Stimulated activated CD4-positive, alpha-beta T cell treated with anti-CD3 and anti-CD28 coated beads, Interleukin-12 subunit alpha, Interleukin-12 subunit beta, amount 100 ng/mL, for 4 hours (primary cell): ENCODE measurements around the gene DCAF16.
"Not testable (repeated sequence)": the region's sequence is repeated elsewhere in the genome, so short reads cannot be mapped to it uniquely, and the experiment has no call there.

ENCODE experiments used
- DNase-seq: peaks from one replicate; pipeline ENCODE4 v3.0.0-alpha.2; 2020

DCAF16 gene

DNA sequence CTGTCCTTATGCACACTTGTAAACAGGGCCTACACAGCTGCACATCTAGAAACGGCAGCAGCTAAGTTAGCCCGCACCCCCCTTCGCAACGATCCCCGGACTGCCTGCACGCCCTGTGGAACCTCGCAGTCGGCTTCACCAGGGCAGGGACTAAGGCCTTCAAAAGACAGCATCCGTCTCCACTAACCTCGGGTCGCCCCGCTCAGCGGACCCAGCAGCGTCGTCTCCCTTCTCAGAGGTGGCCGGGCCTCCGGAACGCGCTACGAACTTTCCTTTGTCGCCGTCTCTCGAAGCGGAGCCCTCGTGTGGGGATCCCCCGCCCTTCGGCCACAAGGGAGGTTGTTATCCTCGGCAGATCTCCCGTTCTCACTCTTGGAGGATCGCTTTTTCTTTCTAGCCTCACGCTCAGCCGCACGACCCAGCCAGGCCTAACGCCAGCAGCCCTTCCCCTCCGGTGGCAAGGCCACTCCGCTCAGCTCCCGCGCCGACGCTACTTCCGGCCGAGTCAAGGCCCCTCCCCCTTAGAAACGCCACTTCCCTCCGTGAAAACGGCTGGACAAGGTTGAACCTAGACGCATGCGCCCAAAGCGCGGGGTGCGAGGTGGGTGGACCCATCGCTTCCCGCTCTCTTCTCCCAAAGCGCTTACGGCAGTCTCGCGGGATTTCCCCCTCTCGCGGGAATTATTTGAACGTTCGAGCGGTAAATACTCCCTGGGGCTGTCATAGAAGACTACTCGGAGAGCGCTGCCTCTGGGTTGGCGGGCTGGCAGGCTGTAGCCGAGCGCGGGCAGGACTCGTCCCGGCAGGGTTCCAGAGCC lies at the start of gene DCAF16, which contains the start of gene NCAPG:
TSS of gene DCAF16 (minus strand) at position 498 of the 818 bp plus-strand sequence. CDS start 6,616 bp downstream, outside the sequence.
TSS of gene NCAPG (plus strand) at position 720 of the 818 bp plus-strand sequence. CDS start 99 bp downstream, outside the sequence.
- peak; percentile 98 for DNase-seq

DNA sequence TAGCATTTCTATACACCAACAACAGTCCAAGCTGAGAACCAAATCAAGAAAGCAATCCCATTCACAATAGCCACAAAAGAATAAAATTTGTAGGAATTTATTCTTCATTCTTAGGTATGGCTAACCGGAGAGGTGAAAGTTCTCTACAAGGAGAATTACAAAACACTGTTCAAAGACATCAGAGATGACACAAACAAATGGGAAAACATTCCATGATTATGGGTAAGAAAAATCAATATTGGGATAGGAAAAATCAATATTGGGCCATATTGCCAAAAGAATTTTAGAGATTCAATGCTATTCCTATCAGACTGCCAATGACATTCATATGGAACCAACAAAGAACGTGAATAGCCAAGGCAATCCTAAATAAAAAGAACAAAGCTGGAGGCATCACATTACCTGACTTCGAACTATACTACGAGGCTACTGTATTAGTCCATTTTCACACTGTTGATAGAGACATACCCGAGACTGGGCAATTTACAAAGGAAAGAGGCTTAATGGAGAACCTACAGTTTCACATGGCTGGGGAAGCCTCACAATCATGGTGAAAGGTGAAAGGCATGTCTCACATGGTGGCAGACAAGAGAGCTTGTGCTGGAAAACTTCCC lies 49.3 kb upstream of the DCAF16 start:
- DNase-seq: no peak

DNA sequence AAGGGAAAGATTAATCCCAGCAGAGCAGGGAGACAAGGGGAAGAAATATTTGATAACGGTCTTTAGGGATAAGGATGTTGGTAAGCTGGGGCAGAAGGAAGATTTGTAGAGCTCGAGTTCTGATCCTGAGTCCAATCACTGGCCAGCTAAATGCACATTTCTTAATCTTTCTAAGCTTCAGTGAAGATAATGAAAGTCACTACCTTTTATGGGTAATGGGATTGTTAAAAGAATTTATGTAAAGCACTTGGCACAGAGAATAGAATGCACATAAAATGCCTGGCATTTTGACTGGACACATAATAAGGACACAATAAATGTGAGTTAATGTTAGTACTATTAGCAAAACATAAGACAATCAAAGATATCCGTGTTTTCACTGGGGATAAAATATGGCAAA lies 43.5 kb upstream of the DCAF16 start:
- no peak for DNase-seq

DNA sequence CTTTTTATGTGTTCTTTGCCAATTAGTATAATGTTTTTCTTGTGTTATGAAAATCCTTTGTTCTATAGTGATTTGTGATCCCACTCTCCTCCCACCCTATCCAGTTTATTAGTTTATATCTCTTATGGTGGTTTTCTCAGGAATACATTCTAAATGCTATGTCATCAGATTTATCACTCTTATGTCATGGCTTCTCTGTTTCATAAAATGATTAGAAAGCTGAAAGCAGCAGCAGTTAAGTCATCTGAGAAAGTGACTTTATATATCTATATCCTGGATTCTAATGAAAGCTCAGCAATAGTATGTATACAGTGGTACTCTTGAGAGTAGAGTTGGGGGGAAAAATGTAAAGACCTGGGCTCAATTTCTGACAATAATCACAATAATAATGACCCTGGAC lies 41.4 kb upstream of the DCAF16 start:
- no peak for DNase-seq

DNA sequence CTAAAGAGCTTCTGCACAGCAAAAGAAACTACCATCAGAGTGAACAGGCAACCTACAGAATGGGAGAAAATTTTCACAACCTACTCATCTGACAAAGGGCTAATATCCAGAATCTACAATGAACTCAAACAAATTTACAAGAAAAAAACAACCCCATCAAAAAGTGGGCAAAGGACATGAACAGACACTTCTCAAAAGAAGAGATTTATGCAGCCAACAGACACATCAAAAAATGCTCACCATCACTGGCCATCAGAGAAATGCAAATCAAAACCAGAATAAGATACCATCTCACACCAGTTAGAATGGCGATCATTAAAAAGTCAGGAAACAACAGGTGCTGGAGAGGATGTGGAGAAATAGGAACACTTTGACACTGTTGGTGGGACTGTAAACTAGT lies 39.7 kb upstream of the DCAF16 start:
- DNase-seq: not testable (repeated sequence)

DNA sequence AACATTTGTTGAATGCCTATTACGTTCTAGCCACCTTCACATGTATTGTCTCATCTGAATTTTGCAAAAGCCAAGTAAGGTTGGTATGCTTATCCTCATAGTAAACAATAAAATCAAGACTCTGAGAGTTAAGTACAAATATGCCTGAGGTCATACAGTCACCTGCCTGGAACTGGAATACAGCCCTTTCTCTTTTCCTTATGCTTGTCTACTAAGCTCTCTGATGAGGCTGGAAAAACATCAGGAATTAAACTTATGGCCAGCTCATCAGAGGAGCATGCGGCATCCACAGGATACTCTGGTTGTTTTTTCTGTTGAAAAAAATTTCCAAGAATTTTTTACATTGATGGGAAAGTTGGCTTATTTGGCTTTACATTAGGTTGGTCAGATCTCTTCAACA lies 35.7 kb upstream of the DCAF16 start:
- no peak for DNase-seq

DNA sequence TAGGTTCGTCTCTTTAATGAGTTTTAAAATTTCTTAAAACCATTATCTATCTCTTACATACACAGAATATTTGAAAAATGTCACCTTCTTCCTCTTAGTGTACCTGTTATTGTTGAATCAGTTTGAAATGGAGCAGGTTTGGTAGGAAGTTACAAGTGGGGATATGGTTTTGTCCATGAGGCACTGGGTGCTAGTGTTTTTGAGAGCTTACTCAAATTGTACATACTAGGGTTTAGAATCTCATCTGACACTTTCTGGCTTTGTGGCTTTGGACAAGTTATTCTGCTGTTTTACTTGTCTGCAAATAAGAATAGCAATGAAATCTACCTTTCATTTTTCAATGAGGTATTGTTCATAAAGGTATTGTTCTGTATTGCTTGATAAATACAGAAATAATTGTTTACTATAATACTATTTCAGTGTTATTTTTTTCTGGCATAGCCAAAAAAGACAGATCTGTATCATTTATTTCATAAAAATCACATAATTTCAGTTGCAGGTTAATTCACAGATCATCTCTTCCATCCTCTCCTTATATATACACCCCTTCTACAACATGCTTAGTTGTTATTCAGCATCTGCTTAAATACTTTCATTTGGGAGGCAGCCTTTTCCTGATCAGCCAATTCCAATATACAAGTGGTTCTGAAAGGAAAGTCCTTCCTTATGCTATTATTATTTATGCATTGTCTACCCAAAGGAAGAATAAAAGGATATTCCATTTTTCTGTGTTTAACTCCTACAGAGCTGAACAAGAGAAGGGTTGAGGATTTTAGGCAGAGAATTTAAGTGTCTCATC lies 13.5 kb upstream of the DCAF16 start:
- DNase-seq: no peak

DNA sequence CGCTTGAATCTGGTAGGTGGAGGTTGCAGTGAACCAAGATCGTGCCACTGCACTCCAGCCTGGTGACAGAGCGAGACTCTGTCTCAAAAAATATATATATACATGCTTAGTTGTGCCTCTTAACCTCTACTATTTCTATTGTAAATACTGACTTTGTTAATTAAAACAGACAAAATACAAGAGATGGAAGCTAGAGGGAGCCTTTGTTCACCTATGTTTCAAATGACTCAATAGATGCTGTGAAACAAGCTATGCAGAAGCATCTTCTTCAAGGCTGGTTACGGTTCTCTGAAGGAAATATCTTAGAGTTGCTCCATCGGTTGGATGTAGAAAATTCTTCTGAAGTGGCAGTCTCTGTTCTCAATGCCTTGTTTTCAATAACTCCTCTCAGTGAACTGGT lies 6.5 kb upstream of the DCAF16 start:
- DNase-seq: no peak

DNA sequence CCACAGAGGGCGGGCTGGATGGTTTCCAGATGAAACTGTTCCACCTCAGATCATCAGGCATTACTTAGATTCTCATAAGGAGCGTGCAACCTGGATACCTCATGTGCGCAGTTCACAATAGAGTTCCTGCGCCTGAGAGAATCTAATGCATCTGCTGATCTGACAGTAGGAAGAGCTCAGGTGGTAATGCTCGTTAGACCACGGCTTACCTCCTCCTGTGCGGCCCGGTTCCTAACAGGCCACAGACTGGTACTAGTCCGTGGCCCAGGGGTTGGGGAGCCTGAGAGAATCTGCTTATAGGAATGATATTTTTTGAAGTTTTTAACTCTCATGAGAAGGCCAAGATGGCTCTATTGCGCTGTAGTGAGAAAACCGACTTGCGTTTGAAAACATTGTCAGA lies 5.6 kb upstream of the DCAF16 start:
- DNase-seq: no peak

DNA sequence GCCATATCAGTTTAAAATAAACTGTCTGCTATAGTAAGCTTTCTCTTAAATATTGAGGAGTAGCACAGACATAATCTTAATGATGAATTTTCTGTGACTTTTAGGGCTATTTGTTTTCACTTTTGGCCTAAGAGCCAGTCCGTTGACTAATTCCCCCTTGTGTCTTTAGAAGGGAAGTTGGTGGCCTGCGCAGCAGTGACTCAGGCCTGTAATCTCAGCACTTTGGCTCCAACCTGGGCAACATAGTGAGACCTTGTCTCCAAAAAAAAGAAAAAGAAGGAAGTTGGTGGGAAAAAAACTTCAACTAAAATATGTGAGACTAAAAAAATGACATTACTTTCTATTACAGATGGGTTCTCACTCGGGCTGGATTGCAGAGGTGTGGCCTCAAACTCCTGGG lies 3.6 kb upstream of the DCAF16 start:
- no peak for DNase-seq

DNA sequence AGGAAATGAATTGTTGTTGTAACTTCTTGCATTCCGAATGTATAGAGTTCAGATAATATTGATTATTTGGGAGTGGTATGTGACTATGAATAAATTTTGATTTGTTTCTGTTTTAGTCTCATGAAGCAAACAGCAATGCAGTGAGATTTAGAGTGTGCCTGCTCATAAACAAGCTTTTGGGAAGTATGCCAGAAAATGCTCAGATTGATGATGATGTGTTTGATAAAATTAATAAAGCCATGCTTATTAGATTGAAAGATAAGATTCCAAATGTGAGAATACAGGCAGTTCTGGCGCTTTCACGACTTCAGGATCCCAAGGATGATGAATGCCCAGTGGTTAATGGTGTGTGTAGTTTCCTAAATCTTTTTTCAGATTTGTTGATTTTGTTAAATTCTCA lies 2.2 kb upstream of the DCAF16 start:
- DNase-seq: no peak

DNA sequence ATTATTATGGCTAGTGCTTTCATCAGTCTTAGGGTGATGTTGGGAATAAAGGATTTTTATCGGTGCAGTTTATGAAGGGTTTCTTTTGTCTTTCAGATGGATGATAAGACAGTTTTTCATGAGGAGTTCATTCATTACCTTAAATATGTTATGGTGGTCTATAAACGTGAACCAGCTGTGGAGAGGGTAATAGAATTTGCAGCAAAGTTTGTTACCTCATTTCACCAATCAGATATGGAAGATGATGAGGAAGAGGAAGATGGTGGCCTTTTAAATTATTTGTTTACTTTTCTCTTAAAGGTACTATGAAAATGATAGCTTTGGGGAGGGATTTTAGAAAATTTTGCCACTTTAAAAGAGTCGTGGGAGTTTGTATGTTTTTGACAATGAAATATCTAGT lies 1.6 kb upstream of the DCAF16 start:
- no peak for DNase-seq

DNA sequence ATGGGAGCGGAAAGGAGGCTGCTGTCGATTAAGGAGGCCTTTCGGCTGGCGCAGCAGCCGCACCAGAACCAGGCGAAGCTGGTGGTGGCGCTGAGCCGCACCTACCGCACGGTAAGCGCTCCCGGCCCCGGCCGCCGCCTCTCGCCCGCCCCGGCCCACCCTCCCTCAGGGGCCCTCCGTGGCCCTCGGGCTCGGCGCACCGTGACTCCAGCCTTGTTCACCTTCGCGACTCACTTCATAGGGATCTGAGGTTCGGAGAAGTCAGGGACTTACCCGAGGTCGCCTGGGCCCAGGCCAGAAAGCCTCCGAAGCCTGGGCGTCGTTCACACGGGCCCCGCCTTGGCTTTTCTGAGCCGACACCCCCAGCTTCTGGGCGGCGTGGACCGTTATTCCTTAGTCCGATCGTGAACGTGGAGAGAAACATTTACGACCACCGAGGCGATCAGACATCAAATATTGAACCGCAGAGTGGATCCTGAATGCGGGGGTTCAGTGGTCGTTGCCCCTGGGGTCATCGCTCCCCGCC lies 584 bp upstream of the DCAF16 start:
- DNase-seq: no peak

DNA sequence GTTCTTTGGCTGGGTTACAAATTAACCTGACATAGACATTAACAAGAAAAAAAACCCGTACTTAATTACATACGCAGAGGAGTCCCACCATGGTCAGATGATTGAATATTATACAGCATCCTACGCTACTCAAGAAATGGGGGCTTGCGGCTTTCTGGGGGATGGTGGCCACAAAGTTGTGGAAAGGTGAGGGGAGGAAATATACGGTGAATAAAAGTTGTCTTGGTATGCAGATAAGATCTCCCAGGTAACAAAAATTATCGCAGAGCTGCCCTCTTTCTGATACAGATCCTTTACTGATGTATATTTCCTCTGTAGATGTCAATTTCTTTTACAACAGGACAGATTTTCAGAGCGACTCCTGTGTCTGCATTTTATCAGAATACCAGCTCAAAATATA lies 890 bp downstream of the DCAF16 start:
- no peak for DNase-seq

DNA sequence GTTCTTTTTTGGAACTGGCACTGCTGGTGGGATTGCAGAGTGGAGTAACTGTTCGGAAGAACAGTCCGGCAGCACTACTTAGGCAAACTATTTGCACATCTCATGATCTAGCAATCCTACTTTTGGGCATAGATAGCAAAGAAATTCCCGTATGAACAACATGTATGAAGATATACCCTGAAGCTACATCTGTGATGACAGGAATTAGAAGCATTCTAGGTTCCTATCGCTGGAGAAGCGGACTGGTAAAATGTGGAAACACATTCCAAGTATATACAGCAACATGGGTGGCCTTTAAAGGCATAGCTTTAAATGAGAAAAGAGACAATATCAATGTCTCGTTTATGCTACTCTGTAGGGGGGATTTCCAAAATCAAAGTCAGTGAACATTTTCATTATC lies 3.1 kb downstream of the DCAF16 start:
- DNase-seq: no peak

DNA sequence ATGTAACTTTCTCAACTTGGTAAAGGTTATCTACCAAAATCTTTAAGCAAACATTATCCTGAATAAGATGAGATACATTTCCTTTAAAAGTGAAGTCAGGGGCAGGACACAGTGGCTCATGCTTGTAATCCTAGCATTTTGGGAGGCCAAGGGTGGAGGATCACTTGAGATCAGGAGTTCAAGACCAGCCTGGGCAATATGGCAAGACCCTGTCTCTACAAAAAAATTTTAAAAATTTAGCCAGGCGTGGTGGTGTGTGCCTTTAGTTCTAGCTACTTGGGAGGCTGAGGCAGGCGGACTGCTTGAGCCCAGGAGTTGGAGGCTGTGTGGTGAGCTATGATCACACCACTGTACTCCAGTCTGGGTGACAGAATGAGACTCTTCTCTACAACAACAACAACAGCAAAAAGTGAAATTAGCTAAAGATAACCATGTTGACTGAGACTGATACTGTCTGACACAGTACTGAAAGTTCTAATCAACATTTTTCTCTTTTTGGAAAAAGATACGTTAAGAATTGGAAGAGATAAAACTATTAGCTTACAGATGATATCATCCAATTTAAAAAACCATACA lies 4.9 kb downstream of the DCAF16 start:
- DNase-seq: no peak

DNA sequence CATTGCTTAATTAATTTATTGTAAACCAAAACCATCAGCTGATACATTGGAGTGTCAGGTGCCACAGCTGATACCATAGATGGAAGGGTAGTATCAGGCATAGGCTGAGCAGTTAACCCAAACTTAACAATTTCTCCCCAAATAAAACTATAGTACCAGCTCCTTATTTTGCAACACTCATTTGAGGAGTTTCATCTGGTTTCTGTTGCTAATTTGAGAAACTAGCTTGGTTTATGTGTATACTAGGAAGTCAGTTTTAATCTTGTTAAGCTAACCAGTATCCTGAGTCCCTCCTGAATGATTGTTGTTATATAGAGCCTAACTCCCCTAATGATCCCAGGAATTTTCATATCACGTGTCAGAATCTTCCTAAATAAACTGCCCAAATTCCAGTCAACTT lies 12.7 kb downstream of the DCAF16 start:
- DNase-seq: no peak

DNA sequence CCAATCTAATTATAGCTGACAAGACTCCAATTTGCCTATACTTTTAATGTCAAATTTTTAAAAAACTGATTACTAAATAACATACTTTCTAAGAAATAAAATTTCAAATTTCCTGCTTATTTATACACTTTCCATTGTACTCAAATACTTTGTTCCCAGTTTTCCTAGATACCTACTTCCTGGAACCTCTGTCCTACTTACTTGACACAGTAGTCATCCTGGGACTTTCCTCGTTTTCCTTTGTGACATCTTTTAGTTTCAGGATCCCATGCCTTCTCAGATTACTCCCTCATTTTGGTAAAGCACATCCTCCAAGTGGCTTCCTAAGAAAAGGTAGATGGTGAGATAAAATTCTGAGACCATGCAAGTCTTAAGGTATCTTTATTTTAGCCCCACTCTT lies 15.8 kb downstream of the DCAF16 start:
- DNase-seq: no peak

DNA sequence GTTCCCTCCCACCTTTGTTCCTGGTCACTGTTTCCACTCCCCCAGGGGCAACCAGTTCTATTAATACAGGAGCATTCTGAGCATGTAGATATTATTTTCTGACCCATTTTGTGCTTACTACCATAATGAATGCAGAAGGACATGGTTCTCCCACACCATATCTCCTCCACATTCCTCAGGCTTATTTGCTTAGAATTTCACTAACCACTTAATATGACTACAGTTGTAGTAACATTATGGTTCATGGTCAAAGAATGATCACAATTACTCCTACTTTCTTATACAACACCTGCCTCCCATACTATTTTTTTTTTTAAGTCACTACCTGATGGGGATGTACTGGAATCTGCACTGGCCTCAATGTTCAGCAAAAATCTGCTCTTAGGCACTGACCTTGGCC lies 21.6 kb downstream of the DCAF16 start:
- no peak for DNase-seq

DNA sequence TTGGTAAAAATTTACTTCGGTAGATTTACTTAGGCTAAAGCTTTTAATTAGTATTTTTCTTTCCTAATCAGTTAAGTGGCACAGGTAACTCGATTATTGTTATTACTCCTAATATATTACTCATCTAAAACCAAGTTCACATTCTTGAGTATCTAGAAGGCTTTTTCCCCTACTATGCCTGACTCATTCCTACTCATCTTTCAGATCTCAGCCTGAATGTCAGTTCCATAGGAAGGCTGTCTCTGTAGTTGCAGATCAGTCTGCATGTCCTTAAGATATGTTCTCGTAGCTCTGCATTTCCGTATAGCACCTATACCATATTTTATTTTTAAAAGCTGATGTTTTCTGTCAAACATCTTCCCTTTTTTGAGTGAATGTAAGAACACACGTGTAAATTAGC lies 23.2 kb downstream of the DCAF16 start:
- no peak for DNase-seq

DNA sequence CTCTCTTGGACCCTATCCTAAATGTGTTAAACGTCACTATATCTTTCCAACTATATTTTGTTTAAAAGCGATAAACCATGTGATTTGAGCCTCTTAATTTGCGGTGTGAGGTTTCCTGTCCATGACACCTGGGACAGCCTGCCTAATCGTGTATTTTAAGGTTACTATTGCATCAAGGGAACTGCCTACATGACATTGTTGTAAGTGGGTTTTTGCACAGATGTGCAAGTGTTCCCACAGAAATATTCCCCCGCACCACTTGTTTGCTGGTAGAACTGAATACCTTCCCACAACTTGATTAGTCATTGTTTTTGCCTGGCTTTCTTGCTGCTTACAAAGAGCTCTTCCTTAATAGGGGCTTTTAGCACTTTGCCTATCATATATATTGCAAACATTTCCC lies 24.0 kb downstream of the DCAF16 start:
- DNase-seq: no peak

DNA sequence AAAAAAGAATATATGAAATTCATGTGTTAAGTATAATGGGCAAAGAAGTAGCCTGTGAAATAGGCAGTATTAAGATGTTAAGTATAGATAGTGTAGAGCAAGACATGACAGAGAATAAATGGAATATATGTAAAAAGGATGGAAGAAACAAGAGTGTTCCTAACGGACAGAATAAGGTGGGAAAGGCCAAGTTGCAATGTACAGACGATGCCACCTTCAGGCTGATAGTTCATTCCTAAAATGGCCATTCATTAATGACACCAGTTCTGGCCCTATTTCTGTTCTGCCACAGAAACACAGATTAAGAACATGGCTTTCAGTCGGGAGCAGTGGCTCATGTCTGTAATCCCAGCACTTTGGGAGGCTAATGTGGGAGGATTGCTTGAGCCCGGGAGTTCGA lies 24.7 kb downstream of the DCAF16 start:
- DNase-seq: no peak
